Raji (cell line): ENCODE data around the gene OVOL3.

Experiments used
- POLR2A ChIP-seq: IDR thresholded peaks from 2 replicates; pipeline ENCODE4 v1.6.1; 2011; ENCODE audit warnings: low read depth, low read length, control low read depth; ENCODE audit not compliant: insufficient read depth

Gene OVOL3

GRCh38 chr19:36141039-36141927, 30.3 kb downstream of the OVOL3 start:
- TF ChIP-seq POLR2A = peak; percentile 39; the same call in 1 of the 2 replicates

GRCh38 chr19:36142046-36142445, 31.1 kb downstream of the OVOL3 start:
- no peak for TF ChIP-seq POLR2A

GRCh38 chr19:36142496-36142895, 31.6 kb downstream of the OVOL3 start:
- no peak for TF ChIP-seq POLR2A

GRCh38 chr19:36144624-36145023, 33.7 kb downstream of the OVOL3 start:
- TF ChIP-seq POLR2A = no peak

DNA sequence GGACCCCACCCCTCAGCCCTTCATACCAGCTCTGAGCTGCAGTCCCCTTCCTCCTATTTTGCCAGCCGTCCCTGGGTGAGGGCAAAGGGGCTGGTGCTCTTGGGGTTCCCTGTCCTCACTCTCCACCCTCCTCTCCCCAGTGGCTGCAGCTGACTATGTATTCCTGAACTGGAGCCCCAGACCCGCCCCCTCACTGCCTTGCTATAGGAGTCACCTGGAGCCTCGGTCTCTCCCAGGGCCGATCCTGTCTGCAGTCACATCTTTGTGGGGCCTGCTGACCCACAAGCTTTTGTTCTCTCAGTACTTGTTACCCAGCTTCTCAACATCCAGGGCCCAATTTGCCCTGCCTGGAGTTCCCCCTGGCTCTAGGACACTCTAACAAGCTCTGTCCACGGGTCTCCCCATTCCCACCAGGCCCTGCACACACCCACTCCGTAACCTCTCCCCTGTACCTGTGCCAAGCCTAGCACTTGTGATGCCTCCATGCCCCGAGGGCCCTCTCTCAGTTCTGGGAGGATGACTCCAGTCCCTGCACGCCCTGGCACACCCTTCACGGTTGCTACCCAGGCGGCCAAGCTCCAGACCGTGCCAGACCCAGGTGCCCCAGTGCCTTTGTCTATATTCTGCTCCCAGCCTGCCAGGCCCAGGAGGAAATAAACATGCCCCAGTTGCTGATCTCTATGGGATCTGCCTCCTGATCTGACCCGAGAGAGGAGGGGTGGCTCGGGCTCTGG, 38.9 kb downstream of the OVOL3 start:
- no peak for TF ChIP-seq POLR2A

- no peak for TF ChIP-seq POLR2A
These were observed 39.6 kb downstream of the OVOL3 start for GRCh38 chr19:36150586-36150985.

- no peak for TF ChIP-seq POLR2A
These were observed 40.4 kb downstream of the OVOL3 start for GRCh38 chr19:36151144-36152018.

DNA sequence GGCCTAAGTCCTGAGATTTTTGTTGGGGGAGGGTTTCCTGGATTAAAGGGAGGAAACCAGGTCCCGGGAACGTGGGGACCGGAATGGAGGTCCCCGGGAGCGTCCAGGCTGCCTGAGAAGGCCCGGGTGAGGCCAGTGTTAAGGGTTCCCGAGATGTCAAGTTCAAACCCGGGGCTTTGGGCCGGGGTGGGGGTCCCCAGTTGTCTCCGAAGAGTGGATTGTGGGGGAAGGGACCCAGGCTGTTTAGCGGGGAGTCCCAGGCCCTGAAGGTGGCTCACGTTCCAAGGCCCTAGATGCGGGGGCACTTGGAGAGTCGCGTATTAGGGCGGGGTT, 41.0 kb downstream of the OVOL3 start:
- TF ChIP-seq POLR2A = no peak

GRCh38 chr19:36152352-36153091, 41.6 kb downstream of the OVOL3 start, which contains the start of gene COX7A1:
Gene COX7A1 (minus strand): TSS chr19:36152447. CDS start chr19:36152407, 40 bp downstream.
- TF ChIP-seq POLR2A = no peak

GRCh38 chr19:36153126-36153525, 42.2 kb downstream of the OVOL3 start:
- TF ChIP-seq POLR2A = no peak

- TF ChIP-seq POLR2A = no peak
These were observed 50.1 kb downstream of the OVOL3 start for GRCh38 chr19:36160821-36161596.
